DMS114 treated with DMSO at 0.1 percent for 48 hours (cell line): ENCODE data around the gene RB1.

Source experiments
- DNase-seq: peaks from one replicate; lab custom pipeline; 2025; ENCODE audit not compliant: unreplicated experiment; lab: John Stamatoyannopoulos, UW

The RB1 gene

DNA sequence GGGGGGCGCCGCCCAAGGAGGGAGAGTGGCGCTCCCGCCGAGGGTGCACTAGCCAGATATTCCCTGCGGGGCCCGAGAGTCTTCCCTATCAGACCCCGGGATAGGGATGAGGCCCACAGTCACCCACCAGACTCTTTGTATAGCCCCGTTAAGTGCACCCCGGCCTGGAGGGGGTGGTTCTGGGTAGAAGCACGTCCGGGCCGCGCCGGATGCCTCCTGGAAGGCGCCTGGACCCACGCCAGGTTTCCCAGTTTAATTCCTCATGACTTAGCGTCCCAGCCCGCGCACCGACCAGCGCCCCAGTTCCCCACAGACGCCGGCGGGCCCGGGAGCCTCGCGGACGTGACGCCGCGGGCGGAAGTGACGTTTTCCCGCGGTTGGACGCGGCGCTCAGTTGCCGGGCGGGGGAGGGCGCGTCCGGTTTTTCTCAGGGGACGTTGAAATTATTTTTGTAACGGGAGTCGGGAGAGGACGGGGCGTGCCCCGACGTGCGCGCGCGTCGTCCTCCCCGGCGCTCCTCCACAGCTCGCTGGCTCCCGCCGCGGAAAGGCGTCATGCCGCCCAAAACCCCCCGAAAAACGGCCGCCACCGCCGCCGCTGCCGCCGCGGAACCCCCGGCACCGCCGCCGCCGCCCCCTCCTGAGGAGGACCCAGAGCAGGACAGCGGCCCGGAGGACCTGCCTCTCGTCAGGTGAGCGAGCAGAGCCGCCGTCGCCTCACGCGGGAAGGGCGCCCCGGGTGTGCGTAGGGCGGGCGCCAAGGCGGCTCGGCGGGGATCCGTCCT is at the start of gene RB1:
Gene RB1, plus strand, starts transcription at position 393 of the 784 bp plus-strand sequence. Its CDS starts 162 bp downstream, at position 555.
- peak; percentile 33 for DNase-seq

DNA sequence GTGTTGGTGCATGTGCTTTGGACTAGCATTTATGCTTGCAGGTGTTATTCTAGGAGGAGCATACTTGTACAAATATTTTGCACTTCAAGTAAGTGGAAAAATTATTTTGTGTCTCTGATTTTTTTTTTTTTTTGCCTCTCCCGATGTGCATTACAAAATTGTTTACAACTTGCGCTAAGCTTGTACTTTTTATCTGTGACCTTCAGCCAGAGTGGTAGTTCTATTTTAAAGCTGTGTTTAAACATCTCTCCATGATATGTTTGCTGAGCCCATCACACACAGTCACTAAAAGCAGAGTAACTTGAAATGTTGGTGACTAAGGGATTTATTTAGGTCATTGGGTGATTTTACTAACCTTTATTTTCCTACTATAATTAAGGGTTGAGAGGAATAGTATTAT is 49.7 kb upstream of the RB1 start:
- DNase-seq: no peak

DNA sequence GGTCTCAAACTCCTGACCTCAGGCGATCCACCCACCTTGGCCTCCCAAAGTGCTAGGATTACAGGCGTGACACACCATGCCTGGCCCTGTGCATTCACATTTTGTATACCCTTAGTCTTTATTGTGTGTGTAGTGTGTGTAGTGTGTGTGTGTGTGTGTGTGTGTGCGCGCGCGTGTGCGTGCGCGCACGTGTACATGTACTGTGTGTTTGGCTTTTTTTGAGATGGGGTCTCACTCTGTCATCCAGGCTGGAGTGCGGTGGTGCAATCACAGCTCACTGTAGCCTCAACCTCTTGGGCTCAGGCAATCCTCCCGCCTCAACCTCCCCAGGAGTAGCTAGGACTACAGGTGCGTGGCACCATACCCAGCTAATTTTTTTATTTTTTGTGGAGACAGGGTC is 48.5 kb upstream of the RB1 start:
- DNase-seq: no peak

DNA sequence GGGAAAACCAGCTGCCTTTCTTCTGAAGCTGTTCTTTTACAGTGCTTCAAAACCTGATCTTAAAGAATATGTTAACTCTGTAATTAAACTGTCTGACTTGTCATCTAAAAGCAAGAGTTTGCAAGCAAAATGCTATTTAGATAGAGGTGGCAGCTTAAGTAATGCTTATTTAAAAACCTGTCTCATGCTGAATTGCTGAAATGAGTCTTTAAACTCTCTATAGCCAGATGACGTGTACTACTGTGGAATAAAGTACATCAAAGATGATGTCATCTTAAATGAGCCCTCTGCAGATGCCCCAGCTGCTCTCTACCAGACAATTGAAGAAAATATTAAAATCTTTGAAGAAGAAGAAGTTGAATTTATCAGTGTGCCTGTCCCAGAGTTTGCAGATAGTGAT is 47.6 kb upstream of the RB1 start:
- no peak for DNase-seq

DNA sequence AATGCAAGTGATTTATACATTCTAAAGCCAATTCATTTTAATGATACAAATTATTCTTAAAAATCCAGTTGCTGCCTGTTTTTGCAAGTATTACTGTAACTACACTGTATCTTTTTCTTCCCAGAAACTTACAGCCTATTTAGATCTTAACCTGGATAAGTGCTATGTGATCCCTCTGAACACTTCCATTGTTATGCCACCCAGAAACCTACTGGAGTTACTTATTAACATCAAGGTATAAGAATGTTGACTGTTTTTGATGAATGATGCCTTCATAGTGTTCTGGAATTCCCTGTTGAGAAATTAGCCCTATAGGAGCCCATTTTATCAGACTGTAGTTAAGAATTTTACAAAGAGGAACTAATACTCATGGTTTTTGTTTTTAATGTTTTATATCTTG is 45.5 kb upstream of the RB1 start:
- DNase-seq: no peak

DNA sequence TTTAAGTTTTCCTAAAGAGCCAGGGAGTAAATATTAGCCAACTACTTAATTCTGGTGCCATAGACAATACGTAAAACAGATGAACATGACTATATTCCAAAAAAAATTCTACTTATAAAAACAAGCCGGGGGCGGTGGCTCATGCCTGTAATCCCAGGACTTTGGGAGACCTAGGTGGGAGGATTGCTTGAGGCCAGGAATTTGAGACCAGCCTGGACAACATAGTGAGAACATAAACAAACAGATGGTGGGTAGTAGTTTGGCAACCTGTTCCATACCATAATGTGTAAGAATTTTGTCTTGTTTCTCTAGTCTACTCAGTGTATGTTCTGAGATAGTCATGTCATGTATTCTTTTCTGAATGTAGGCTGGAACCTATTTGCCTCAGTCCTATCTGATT is 45.1 kb upstream of the RB1 start:
- DNase-seq: no peak

DNA sequence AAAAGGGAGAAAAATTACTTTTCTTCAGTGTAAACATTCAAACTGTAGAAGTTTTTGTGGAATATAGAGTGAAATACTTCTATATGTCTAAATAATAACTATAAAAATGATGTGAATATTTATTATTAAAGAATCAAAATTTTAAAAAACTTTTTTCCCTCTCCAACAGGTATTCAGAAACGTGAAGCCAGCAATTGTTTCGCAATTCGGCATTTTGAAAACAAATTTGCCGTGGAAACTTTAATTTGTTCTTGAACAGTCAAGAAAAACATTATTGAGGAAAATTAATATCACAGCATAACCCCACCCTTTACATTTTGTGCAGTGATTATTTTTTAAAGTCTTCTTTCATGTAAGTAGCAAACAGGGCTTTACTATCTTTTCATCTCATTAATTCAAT is 42.6 kb upstream of the RB1 start:
- no peak for DNase-seq

DNA sequence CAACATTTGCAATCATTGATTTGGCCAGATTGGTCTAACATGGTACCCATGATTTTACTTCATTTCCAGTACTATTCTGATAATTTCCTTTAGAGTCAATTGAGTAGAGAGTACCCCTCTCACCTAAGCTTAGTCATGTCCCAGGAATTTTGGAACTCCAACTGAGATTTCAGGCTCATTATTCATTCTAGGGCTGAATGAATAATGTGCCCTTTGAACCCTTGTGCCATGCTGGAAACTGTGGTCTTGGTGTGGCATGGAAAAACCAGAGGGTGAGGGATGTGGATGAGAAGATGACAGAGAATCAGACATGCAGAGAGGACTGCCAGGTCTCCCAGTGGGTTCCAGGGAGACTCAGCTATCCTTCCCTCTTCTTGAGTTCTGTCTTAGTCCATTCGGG is 40.4 kb upstream of the RB1 start:
- DNase-seq: no peak

DNA sequence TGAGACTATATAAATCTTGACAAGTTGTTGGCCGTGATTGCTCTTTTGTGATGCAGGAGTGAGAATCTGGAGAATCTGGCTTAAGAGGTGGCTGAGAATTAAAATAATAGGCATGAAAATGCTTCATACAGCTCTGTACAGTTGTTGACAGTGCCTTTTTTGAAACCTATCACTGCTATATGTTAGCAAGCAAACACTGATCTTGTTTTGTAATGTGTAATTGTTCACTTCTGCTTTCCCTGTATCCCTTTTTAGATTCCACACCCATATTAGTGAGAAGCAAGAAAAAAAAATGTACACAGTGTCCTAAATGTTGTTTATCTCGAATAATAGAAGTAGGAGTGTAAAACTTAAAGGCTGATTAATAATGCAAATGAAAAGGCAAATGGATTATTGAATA is 39.5 kb upstream of the RB1 start:
- no peak for DNase-seq

DNA sequence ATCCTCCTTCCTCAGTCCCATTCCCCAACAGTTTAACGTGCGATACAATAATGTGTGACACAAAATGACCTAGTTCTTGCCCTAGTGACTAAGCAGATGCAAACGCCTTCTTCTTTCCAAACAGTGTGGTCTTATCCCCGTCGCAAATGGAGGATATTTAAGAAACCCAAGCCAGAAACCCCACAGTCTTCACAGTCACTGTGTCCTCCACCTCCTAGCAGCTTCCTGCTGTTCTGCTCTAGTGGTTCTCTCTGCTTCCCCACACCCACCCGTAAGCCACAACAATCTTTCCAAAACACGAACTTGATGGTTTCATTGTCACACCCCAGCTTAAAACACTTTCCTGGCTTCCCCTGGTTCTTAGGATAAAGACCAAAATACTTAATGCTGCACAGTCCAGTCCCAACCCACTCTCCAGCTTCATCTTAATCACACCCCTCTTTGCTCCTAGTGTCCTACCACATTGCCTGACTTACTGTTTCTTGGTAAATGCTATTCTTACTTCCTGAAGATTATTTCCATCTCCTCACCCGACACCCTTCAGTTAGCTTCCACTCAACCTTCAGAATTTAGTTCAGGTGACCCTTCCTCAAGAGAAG is 38.2 kb upstream of the RB1 start:
- DNase-seq: no peak

DNA sequence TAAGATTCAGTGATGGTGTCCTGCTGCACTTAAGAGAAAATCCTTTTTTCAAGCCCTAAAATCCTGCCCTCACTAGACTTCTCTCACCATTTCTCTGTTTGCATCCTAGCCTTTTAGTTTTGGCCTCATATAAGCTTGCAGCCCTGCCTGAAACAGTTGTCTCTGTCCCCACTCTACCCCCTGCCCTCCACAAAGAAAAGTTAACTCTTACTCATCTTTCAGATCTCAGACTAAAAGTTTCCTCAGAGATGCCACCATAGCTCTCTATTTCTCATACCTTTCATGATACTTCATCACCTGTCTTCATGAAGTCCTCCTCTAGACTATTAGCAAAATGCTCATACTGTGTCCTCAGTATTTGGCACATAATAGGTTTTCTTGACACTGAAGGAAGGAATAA is 37.4 kb upstream of the RB1 start:
- no peak for DNase-seq

DNA sequence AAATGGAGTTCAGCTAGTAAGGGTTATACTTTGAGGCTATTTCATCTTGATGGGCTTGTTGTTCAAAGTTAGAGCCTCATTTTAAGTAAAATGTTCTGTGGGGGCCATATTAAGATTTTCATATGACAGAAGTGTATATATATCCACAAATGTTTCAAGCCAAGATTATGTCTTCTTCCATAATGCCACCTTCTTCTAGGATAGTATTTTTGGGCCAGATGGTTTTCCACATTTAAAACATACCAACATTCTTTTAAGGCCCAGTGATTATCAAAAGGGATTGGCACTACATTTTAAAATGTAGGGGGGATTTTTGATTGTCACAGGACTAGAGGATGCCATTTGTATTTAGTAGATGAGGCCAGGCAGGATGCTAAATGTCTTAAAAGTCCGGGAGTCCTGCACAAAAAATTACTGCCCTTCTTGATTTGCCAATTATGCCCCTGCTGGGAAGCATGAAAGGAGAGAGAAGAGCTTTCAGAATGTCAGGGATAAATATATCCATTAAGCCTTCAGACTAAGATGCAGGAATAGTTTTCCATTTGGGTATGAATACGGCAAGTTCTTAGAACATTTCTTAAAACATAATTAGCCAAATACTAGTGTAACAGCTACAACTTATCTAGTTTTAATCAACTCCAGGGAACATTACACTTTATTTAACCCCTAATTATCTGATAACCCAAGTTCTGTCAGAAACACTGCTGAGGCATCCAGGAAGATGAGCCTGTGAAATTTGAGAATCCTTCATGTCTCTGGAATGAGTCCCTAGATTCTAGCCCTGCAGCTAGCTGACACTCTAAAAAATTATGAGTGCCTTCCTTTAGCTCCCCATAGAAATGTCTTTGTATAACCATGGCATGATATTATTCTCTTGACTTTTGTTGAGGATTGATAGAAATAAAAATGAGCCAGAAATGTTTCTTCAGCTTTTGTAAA is 36.6 kb upstream of the RB1 start:
- no peak for DNase-seq

DNA sequence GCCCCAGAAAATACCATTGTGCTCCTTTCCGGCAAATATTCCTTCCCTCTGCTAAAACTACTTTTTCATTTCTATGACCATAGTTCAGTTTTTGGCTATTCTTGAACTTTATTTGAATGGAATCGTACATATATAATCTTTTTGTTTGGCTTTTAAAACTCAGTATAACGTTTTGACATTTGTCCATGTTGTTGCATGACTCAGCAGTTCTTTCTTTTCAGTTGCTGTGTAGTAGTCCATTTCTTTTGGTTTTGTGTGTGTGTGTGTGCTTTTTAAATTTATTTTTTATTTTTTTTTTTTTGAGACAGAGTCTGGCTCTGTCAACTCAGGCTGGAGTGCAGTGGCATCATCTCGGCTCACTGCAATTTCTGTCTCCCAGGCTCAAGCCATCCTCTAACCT is 35.5 kb upstream of the RB1 start:
- DNase-seq: no peak

DNA sequence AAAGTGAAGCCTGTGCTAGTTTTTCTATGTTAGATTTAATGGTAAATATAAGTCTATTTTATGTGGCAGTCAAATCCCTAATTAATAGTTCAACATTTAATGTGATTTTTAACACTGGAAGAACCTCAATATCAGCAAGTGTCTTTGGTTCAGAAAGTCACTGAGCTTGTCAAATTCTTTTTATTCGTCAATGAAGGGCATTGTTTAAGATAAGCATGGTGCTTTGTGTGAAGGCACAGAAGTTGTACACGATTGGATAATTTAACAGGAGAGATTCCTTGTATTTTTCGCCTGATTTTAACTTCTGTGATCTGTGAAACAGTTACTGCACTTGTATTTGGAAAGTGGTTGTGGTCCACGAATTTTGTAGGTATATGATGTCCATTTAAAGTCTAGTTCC is 30.2 kb upstream of the RB1 start:
- DNase-seq: no peak

DNA sequence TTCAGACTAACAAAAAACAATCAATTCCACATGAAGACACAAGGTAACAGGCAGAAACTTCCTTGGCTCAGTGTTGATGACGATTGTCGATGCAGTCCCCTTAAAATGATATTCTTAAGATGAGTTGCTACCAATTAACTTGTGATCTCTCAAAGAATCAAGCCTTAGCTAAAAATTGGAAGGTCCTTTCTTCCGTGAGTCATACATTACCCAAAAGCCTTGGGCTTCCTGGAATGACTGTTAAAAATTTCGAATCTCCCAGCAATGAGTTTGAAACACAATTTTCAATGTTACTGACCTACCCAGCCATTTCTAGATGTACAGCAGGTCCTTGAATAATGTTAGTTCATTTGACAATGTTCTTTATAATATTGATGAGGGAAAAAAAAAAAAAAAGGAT is 28.0 kb upstream of the RB1 start:
- DNase-seq: no peak

DNA sequence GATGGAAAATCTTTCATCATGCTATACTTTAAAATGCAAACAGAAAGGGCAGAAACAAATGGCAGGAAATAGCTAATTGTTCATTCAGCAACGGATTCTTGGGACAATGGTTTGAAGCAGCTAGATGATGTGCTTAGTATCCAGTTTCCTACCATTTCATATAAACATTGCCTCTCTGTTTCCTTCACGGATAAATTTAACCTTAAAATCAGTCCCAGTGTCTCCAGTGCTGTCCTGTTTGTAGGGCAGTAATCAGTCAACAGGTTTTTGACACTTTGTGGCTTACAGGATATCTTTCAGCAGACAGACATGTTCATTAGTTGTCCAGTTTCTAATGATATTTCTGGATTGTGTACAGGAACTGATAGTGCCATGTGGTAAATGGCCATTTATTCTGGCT is 24.7 kb upstream of the RB1 start:
- no peak for DNase-seq

DNA sequence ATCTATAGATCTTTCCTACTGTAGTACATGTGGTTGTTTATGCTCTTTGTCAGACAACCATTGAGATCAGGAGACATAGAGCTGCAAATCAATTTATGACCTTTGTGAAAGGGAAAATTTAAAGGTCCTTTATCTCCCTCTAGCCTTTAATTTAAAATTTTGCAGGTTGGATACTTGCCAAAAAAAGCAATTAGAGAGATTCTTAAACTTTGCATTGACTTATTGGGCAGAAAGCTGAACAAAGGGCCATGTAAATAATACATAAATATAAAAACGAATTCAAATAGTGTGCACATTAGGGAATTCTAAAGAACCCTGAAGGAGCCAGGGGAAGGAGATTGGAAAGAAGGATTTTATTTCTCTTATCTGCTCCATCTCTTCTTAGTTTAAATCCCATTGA is 22.0 kb upstream of the RB1 start:
- DNase-seq: no peak

DNA sequence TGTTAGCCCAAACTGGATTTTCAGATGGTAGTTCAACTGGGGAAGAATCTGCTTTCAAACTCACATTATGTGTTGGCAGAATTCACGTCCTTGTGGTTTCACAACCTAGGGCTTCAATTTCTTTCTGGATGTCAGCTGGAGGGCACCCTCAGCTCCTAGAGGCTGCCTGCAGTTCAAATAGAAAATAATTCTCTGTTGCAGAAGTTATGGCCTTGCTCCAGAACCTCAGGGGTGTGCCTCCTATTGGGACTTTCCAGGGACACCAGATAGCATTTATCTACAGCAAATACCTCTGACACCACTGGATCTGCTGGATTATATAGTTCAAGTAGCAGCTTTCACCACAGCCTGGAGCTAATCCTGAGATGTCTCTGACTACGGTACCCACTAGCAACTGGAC is 11.8 kb upstream of the RB1 start:
- DNase-seq: no peak

DNA sequence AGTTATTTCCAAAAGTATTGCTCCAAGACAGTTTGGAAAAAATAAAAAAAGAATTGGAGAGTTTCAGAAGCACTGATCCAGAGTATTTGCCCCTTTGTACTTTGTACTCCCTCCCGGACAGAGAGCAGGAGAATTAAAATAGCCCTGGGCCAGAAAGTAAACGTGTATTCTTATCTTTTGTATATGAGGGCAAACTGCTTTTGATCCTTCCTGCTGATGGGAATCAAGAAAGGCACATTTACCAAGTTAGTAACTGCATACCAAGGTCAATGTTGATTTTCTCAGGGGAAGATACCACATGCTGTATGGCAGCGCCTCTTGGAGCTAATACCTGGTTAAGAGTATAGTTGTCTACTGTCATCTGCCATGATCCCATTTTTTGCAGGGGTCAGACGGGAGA is 10.9 kb upstream of the RB1 start:
- DNase-seq: no peak

DNA sequence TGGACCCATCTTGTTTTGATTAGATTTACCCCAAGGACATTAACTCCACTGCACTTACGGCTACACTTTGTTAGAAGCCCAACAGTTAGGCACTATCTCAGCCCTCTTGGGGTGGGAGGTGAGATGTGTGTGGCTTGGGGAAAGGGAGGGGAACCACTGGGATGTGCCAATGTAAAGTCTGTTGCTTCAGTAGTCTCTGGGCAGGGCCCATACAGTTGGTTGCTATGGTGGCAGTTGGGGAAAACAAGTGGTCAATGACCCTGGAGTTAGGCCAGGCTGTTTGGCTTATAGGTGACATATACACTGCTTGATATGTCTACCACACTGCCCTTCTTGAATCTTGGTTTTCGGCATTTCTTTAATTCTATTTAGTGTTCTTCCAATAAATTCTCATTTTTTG is 8.9 kb upstream of the RB1 start:
- no peak for DNase-seq

DNA sequence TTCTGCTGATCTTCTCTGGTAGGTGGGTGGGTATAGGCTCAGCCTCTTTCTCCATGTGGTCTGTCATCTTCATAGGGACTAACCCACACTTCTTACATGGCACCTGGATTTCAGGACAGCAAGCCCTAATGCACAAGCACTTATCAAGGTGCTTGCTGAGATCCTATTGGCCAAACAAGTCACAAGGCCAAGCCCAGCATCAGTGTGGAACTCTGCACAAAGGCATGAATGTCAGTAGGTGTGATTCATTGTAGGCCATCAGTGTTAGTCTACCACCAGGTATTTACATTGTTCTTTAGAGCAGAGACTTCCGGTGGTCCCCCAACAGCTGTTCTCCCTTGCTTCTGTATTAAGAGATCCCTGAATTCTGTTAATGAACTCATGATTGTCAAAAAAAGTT is 8.3 kb upstream of the RB1 start:
- no peak for DNase-seq

DNA sequence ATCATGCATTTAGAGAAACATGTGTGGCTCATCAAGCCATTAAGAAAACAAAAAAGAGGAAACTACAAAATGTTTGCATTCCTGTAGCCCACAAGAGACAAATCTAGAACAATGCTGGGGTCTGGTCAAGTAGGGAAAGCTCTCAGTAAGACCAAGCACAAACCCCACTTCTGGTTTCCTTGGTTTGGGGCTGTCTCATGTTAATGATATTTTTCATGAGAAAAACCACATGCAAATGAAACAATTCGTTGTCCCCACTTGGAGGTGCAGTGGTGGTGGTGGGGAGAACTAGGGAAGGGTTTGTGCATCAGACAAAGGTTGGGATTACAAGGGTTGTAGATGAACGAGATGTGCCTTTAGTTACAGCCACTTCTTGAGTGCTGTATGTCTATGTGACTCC is 7.0 kb upstream of the RB1 start:
- no peak for DNase-seq
